Sigmoid colon (tissue), 4 donors: ENCODE measurements around the gene OR6N2.

Experiments
- CTCF ChIP-seq, 4 experiments: fragments of 450-650 bp in 3 of 4; fragments of 200-600 bp in 1 of 4; IDR thresholded peaks; one replicate each; pipeline ENCODE4 v1.5.1; 2016 to 2019; ENCODE audit warnings: antibody characterized with exemption in 4 of 4, mild to moderate bottlenecking in 3 of 4, moderate library complexity in 2 of 4
- EP300 ChIP-seq, 4 donors: sonication (generic); formaldehyde crosslinking; IDR thresholded peaks; one replicate each; pipeline ENCODE4 v1.6.1; 2017; ENCODE audit warnings: antibody characterized with exemption in 4 of 4
- POLR2A ChIP-seq, 2 donors: fragments of 450-650 bp; IDR thresholded peaks; one replicate each; pipeline ENCODE4 v1.6.1; 2016; ENCODE audit warnings: antibody characterized with exemption in 2 of 2, mild to moderate bottlenecking in 2 of 2, moderate library complexity in 2 of 2
- POLR2AphosphoS5 ChIP-seq, 4 donors: sonication (generic); formaldehyde crosslinking; IDR thresholded peaks; one replicate each; pipeline ENCODE4 v1.6.1; 2017; ENCODE audit warnings: antibody characterized with exemption in 4 of 4

GRCh38 chr1:158830074-158830677 lies 49.2 kb upstream of the OR6N2 start:
- no peak for TF ChIP-seq CTCF (IDR thresholded peaks at IDR 0.05)
- TF ChIP-seq POLR2A (IDR thresholded peaks at IDR 0.05): no peak
- TF ChIP-seq POLR2AphosphoS5 (IDR thresholded peaks at IDR 0.05): no peak
- no peak for TF ChIP-seq EP300 (IDR thresholded peaks at IDR 0.05)
